Endothelial cell of umbilical vein (primary cell): ENCODE data around the gene MYDGF. TPM values are rescaled to one million over a fixed set of nuclear protein-coding genes. Genes with fewer than 3 reads are reported as not detected.

Experiments
- BruUV-seq: library from RNA; stranded (reverse); fragments of 400-500 nt; replicated peaks from 2 replicates; lab custom pipeline; 2021; lab: Mats Ljungman, UMichigan
- CTCF ChIA-PET: fragments of 300-600, 350-600 bp; sonication (Branson Sonifier 250); formaldehyde crosslinking; loops from one replicate; lab custom pipeline; 2021; ENCODE audit warnings: antibody characterized with exemption, inconsistent platforms; lab: Charles Lee
- POLR2A ChIA-PET: fragments of 300-600, 350-600 bp; sonication (Branson Sonifier 250); formaldehyde crosslinking; loops from one replicate; lab custom pipeline; 2021; ENCODE audit warnings: antibody characterized with exemption, inconsistent platforms; lab: Charles Lee
- DNase-seq: peaks from one replicate; pipeline ENCODE4 v3.0.0-alpha.2; 2011; ENCODE audit warnings: low read depth, low spot score
- FAIRE-seq: peaks from 2 replicates; lab custom pipeline; 2011; peaks lifted over from hg19 to GRCh38; lab: Jason Lieb, UNC
- H2AFZ ChIP-seq: 2 replicates; pipeline ENCODE4 v1.6.0; 2012; ENCODE audit warnings: low read depth, low read length, control low read depth, inconsistent platforms
- H3K27ac ChIP-seq: 2 replicates; pipeline ENCODE4 v1.5.1; 2011; ENCODE audit warnings: low read depth, mild to moderate bottlenecking, control low read depth, low read length, moderate library complexity; ENCODE audit not compliant: insufficient read depth
- H3K27me3 ChIP-seq, 2 experiments: 2 replicates each; pipeline versions ENCODE4 v1.6.0 to v1.6.1; 2011; ENCODE audit warnings: low read length in 2 of 2, mixed read lengths in 1 of 2; ENCODE audit not compliant: control insufficient read depth in 2 of 2, insufficient read depth in 2 of 2
- H3K36me3 ChIP-seq, 2 experiments: 2 replicates in 1 of 2; 3 replicates in 1 of 2; pipeline ENCODE4 v1.5.1; 2011; ENCODE audit warnings: low read length in 2 of 2, mild to moderate bottlenecking in 1 of 2, moderate library complexity in 1 of 2; ENCODE audit not compliant: control insufficient read depth in 2 of 2, insufficient read depth in 2 of 2; ENCODE audit errors: extremely low read depth in 1 of 2
- H3K4me1 ChIP-seq: 3 replicates; pipeline ENCODE4 v1.5.1; 2011; ENCODE audit warnings: mild to moderate bottlenecking, low read length; ENCODE audit not compliant: control insufficient read depth, insufficient read depth; ENCODE audit errors: extremely low read depth
- H3K4me2 ChIP-seq: 2 replicates; pipeline ENCODE4 v1.6.1; 2011; ENCODE audit warnings: low read length, control low read depth, mixed read lengths; ENCODE audit not compliant: insufficient read depth
- H3K4me3 ChIP-seq, 3 experiments: fragments of 200-600 bp in 1 of 3; sonication (generic), shearing (Covaris generic) in 1 of 3; replicated peaks in 1 of 3; 2 replicates each; pipeline ENCODE4 v1.5.1; 2011 to 2016; ENCODE audit warnings: control low read depth in 3 of 3, low read length in 3 of 3, mild to moderate bottlenecking in 2 of 3, inconsistent platforms in 1 of 3, low read depth in 1 of 3, moderate library complexity in 1 of 3; ENCODE audit not compliant: insufficient read depth in 1 of 3
- H3K79me2 ChIP-seq: 2 replicates; pipeline ENCODE4 v1.6.0; 2012; ENCODE audit warnings: low read length, inconsistent platforms; ENCODE audit not compliant: control insufficient read depth, insufficient read depth
- H3K9ac ChIP-seq: replicated peaks from 2 replicates; pipeline ENCODE3; 2011; ENCODE audit warnings: low read length, control low read depth; ENCODE audit not compliant: insufficient read depth; ENCODE audit errors: extremely low read depth
- H3K9me1 ChIP-seq: replicated peaks from 3 replicates; pipeline ENCODE4 v1.6.0; 2011; ENCODE audit warnings: mild to moderate bottlenecking, low read length; ENCODE audit not compliant: control insufficient read depth, insufficient read depth; ENCODE audit errors: extremely low read depth
- H3K9me3 ChIP-seq: replicated peaks from 2 replicates; pipeline ENCODE4 v1.5.1; 2012; ENCODE audit warnings: low read length, inconsistent platforms; ENCODE audit not compliant: control insufficient read depth, insufficient read depth
- H4K20me1 ChIP-seq: replicated peaks from 2 replicates; pipeline ENCODE3; 2011; ENCODE audit warnings: mild to moderate bottlenecking, low read length; ENCODE audit not compliant: control insufficient read depth, insufficient read depth; ENCODE audit errors: extremely low read depth
- CTCF ChIP-seq, 2 donors: IDR thresholded peaks; 1 replicate in 1 of 2; 2 replicates in 1 of 2; pipeline ENCODE4 v1.5.1; 2011; ENCODE audit warnings: low read length in 2 of 2, mild to moderate bottlenecking in 2 of 2, moderate library complexity in 2 of 2, control low read depth in 1 of 2, inconsistent platforms in 1 of 2, low read depth in 1 of 2; ENCODE audit not compliant: insufficient read depth in 1 of 2; ENCODE audit errors: extremely low read depth in 1 of 2
- EZH2 ChIP-seq: IDR thresholded peaks from 2 replicates; pipeline ENCODE4 v1.6.1; 2012; ENCODE audit warnings: borderline replicate concordance, low read depth, mild to moderate bottlenecking, moderate library complexity, low read length, inconsistent platforms; ENCODE audit not compliant: severe bottlenecking
- FOS ChIP-seq: IDR thresholded peaks from 2 replicates; pipeline ENCODE4 v1.6.1; 2011; ENCODE audit warnings: mild to moderate bottlenecking, low read length, moderate library complexity, borderline replicate concordance; ENCODE audit not compliant: insufficient read depth
- GATA2 ChIP-seq: IDR thresholded peaks from 2 replicates; pipeline ENCODE4 v1.7.0; 2011; ENCODE audit warnings: low read depth, mild to moderate bottlenecking, moderate library complexity, mixed read lengths, low read length; ENCODE audit not compliant: insufficient read length, insufficient read depth
- JUN ChIP-seq: IDR thresholded peaks from 2 replicates; pipeline ENCODE4 v1.6.1; 2011; ENCODE audit warnings: borderline replicate concordance, low read depth; ENCODE audit not compliant: insufficient read length, insufficient read depth
- MAX ChIP-seq: IDR thresholded peaks from 2 replicates; pipeline ENCODE4 v1.6.1; 2011; ENCODE audit not compliant: insufficient read depth, insufficient read length
- MYC ChIP-seq: IDR thresholded peaks from one replicate; pipeline ENCODE4 v1.6.1; 2011; ENCODE audit warnings: mild to moderate bottlenecking, low read depth, low read length
- POLR2A ChIP-seq: IDR thresholded peaks from 2 replicates; pipeline ENCODE4 v1.6.1; 2012; ENCODE audit warnings: low read depth, mild to moderate bottlenecking, control low read depth, low read length
- POLR2AphosphoS5 ChIP-seq: IDR thresholded peaks from 2 replicates; pipeline ENCODE4 v1.6.1; 2012; ENCODE audit warnings: low read depth, mild to moderate bottlenecking, control low read depth, low read length, moderate library complexity; ENCODE audit not compliant: insufficient read depth
- dilution Hi-C: fragments of 300-500 bp; cut with MboI; formaldehyde crosslinking; loops from one replicate; pipeline ENCODE4 v1.15.0; 2019; ENCODE audit warnings: low sequenced_read_pairs; ENCODE audit not compliant: extremely low pct_ligation_motif_present
- intact Hi-C: fragments of 100-400 bp; cut with micrococcal nuclease; formaldehyde crosslinking; loops from one replicate; pipeline ENCODE4 v1.10.0; 2022
- polyA plus RNA-seq, 4 experiments: library from polyadenylated mRNA; depleted of rRNA in 3 of 4; stranded (reverse) in 3 of 4; unstranded in 1 of 4; fragments of >200 nt; gene quantifications; 2 replicates each; pipeline versions ENCODE4 v1.2.1 to v1.2.3, GENCODE V29; 2011 to 2012; ENCODE audit warnings: missing spikeins in 1 of 4
- total RNA-seq: library from RNA; stranded (reverse); gene quantifications from 2 replicates; pipeline ENCODE4 v1.2.3, GENCODE V29; 2021

The MYDGF gene
- total and polyA plus RNA-seq, 2 donors (not counting 3 experiments of a cell fraction or from before 2014, with no cell fraction given): 191 to 337 TPM

- intact Hi-C loops (no loop called here), dilution Hi-C loops (no loop called here)
- H3K4me1 ChIP-seq: no peaks in the 10 kb centered on the region
- no peak overlapping the region for H3K27ac ChIP-seq
- POLR2A ChIA-PET: no interaction called here
- CTCF ChIA-PET: no interaction called here
- DNase-seq (no peak), FAIRE-seq (no peak)
- no peaks in the 10 kb centered on the region for H4K20me1 ChIP-seq
- H3K27me3 ChIP-seq: no peaks in the 10 kb centered on the region
- no peak for TF ChIP-seq EZH2
- no peak for TF ChIP-seq JUN
- no peak for TF ChIP-seq MAX
- no peak for TF ChIP-seq GATA2
- TF ChIP-seq POLR2A: no peak
- no peak for TF ChIP-seq MYC
- no peak for TF ChIP-seq CTCF (IDR thresholded peaks at IDR 0.05; ENCODE audit: extremely low read depth in 1 of 2, insufficient read depth in 1 of 2, low read depth in 1 of 2, low read length in 2 of 2)
- TF ChIP-seq FOS: no peak
- TF ChIP-seq POLR2AphosphoS5: no peak
- no peaks in the 10 kb centered on the region for H3K9me1 ChIP-seq
- peaks cover 5 to 46% of the 10 kb centered on the region in 2 experiments for H3K36me3 ChIP-seq
- H2AFZ ChIP-seq: no peak overlapping the region
- H3K4me2 ChIP-seq: no peak overlapping the region
- no peaks in the 10 kb centered on the region for H3K79me2 ChIP-seq
- no TSS peak for BruUV-seq
- H3K9ac ChIP-seq: no peak overlapping the region
- no peaks in the 10 kb centered on the region for H3K9me3 ChIP-seq
- H3K4me3 ChIP-seq: no peak overlapping the region
These were observed 35.4 kb upstream of the MYDGF start for GRCh38 chr19:4705413-4706131.
